Ramos (cell line): Measurements from ENCODE around the gene TICAM1.
"Not testable (repeated sequence)": the region's sequence is repeated elsewhere in the genome, so short reads cannot be mapped to it uniquely, and the experiment has no call there.

Experiments
- in situ Hi-C: fragments of 300-500 bp; cut with MboI; formaldehyde crosslinking; loops from one replicate; pipeline ENCODE4 v1.14.3; 2022; ENCODE audit warnings: low sequenced_read_pairs; ENCODE audit not compliant: unreplicated experiment

The TICAM1 gene

DNA sequence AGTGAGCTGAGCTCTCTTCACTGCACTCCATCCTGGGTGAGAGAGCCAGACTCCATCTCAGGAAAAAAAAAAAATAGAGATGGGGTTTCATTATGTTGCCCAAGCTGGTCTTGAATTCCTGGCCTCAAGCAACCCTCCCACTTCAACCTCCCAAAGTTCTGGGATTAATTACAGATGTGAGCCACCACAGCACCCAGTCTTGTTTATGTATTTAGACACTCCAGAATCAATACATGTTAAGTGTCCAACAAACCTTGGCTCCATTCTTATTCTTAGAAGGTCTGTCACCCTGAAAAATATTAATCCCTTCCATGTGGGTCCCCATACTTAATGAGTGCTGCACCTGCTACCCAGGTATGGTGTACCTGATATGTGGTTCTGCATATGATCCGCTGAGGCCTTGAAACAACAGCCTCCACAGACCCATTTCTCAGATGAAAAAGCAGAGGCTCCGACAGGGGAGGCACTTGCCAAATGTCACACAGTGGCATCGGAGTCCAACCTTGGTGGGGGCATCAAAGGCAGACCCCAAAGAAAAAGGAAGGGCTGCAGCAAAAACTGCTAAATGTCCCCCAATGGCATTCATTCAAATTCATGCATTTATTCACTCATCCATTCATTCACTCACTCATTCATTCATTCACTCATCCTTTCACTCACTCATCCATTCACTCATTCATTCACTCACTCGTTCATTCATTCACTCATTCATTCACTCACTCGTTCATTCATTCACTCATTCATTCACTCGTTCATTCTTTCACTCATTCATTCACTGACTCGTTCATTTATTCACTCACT is 16.7 kb downstream of the TICAM1 start:
- in situ Hi-C loops: loop anchor here (5.0 to 10.0 kb wide), 2 partner anchors 42 to 100 kb away; no protein-coding TSS in a partner anchor

DNA sequence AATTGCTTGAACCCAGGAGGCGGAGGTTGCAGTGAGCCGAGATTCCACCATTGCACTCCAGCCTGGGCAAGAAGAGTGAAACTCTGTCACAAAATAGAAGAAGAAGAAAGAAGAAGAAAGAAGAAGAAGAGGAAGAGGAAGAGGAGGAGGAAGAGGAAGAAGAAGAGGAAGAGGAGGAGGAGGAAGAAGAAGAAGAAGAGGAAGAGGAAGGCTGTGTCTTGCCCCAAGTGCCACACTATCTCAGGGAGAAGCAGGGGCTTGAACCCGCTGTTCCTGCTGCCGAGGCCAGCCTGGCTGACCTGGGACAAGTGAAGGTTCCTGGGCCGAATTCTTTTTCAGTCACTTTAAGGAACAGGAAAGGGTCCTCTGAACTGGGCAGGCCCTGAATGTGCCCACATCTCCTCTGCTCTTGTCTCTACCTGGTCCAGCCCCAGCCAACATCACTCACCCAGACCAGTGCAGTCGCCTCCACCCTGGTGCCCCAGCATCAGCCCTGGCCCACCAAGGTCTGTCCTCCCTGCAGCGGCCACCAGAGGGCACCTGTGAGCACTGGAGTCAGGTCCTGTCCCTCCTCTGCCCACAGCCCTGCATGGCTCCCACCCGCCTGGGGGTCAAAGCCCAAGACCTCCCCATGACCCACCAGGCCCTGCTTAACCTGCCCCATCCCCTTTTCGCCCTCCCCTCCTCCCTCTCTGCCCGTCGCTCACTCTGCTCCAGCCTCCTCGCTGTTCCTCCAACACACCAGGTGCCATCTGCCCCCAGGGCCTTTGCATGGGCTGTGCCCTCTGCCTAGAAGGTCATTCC is 20.0 kb downstream of the TICAM1 start:
- in situ Hi-C loops: loop anchor here (5.0 to 10.0 kb wide), 2 partner anchors 46 to 103 kb away; no protein-coding TSS in a partner anchor

DNA sequence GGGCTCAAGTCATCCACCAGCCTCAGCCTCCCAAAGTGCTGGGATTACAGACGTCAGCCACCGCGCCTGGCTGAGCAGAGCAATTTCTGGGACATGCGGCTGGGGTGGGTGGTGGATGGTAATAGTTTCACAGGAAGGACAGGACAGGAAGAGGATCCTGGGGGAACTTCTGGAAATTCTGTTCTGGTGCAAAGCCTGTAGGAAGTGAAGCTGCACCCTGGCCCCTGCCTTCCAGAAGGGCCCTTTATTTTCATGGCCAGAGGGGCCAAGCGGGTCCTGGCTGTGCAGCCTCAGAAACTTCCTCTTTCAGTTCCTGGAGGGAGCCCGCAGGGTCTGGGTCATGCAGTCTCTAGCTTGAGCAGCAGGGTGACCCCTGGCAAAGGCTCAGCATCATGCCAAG is 24.3 kb downstream of the TICAM1 start:
- in situ Hi-C loops: loop anchor here (5.0 to 10.0 kb wide), 2 partner anchors 225 to 232 kb away; no protein-coding TSS in a partner anchor

DNA sequence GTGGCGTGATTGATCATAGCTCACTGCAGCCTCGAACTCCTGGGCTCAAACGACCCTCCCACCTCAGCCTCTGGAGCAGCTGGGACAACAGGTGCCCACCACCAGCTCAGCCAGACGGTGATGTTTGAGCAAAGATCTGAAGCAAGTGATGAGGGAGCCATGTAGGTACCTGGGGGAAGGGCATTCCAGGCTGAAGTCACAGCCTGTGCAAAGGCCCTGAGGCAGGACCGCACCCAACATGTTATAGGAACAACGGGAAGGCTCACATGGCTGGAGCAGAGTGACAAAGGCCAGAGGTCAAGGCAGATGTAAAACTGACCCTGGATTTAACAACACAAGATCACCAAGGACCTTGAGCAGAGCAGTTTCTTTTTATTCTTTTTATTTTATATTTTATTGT is 25.1 kb downstream of the TICAM1 start:
- in situ Hi-C loops: loop anchor here (5.0 to 10.0 kb wide), 2 partner anchors 226 to 232 kb away; no protein-coding TSS in a partner anchor

DNA sequence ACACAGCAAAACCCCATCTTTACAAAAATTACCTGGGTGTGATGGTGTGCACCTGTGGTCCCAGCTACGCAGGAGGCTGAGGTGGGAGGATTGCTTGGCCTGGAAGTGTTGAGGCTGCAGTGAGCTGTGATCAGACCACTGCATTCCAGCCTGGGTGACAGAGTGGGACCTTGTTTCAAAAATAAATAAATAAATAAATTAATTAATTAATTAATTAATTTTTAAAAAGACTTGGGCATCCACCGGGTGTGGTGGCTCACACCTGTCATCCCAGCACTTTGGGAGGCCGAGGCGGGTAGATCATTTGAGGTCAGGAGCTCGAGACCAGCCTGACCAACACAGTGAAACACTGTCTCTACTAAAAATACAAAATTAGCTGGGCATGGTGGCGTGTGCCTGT is 26.4 kb downstream of the TICAM1 start:
- in situ Hi-C loops: loop anchor here (5.0 to 10.0 kb wide), 2 partner anchors 227 to 230 kb away; no protein-coding TSS in a partner anchor

DNA sequence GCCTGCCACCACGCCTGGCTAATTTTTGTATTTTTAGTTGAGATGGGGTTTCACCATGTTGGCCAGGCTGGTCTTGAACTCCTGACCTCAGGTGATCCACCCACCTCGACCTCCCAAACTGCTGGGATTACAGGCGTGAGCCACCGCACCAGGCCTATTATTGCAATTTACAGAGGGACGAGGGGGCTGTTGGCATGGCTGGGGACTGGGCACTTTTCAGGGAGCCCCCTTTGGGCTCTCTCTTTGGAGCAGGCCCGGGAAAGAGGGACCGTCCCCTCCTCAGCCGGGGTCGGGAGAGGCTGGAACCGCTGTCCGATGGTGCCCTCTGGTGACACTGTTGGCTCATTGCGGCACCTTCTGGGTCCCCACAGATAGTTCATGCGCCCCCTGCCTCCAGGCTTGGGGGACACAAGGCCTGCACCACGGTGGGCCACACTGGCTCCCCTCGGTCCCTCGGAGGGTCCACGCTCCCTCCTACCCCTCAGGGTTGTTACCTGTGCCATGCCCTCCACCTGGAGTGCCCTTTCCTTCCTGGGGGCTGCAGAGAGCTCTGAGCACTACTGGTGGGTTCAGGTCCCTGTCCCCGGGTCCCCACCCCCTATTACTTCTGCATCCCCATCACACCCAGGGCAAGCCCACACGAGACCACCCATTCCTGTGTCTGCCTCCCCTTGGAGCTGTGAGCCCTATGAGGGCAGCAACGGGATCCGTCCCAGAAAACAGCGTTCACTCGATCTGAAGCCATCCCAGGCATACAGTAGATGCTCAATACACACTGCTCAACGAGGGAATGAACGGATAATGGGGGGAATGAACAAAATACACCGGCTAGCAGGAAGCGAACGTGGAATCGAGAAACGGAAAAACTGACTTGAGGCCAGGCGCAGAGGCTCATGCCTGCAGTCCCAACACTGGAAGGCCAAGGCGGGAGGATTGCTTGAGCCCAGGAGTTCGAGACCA is 27.5 kb downstream of the TICAM1 start:
- in situ Hi-C loops: loop anchor here (5.0 to 10.0 kb wide), 2 partner anchors 72 to 229 kb away; no protein-coding TSS in a partner anchor

DNA sequence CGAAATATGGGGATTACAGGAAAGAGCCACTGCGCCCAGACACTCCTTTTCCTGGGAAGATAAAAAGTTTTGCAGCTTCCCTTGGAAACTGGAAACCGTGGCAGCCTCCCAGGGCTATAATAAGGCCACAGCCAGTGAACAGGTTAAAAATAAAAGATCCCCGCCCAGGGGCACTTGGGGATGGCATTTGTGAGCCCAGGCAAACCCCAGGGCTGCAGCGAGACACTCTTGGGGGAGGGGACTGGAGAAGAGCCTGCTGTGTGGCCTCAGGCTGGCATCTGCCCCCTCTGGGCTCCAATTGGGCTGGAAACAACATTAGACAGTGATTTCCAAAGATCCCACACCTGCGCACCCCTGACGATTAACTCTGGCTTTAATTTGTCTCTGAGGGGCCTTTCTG is 28.8 kb downstream of the TICAM1 start:
- in situ Hi-C loops: loop anchor here (5.0 to 10.0 kb wide), 2 partner anchors 70 to 228 kb away; no protein-coding TSS in a partner anchor

DNA sequence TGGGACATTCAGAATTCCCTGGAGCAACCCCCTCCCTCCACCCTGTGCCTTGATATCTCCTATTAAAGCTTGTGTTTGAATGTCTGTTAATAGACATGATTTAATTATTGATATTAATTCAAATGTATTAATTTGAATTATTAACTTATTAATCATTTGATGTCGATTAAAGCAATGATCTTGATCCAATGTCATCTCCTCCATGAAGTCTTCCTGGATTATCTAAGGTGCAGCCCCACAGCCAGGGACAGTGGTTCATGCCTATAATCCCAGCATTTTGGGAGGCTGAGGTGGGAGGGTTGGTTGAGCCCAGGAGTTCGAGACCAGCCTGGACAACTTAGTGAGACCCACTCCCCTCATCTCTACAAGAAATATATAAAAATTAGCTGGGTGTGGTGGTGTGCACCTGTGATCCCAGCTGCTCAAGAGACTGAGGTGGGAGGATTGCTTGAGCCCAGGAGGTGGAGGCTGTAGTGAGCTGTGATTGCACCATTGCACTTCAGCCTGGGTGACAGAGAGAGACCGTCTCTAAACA is 30.4 kb downstream of the TICAM1 start:
- in situ Hi-C loops: loop anchor here (5.0 to 10.0 kb wide), 2 partner anchors 69 to 226 kb away; no protein-coding TSS in a partner anchor

DNA sequence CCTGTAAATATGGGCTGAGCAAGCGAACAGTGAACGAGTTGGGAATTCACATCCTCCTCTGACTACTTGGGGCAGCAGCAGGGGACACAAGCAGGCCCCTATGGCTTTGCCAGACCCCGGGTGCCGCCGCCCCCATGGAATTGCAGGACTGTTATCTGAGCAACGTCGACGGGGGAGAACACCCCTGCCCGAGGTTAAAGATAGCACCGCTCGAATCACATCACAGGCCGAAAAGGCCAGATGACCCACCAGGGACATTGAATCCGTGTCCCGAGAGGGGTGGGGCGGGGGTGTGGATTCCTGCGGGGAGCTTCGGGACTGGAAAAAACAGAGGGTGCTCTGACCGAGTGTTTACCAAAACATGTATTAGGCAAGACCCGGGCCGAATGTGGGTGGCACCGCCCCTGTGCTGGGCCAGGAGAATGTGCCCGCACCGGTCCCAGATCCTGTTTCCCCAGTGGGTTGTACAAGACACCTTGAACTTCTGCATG is 30.9 kb downstream of the TICAM1 start:
- in situ Hi-C loops: loop anchor here (5.0 to 10.0 kb wide), 2 partner anchors 68 to 226 kb away; no protein-coding TSS in a partner anchor

DNA sequence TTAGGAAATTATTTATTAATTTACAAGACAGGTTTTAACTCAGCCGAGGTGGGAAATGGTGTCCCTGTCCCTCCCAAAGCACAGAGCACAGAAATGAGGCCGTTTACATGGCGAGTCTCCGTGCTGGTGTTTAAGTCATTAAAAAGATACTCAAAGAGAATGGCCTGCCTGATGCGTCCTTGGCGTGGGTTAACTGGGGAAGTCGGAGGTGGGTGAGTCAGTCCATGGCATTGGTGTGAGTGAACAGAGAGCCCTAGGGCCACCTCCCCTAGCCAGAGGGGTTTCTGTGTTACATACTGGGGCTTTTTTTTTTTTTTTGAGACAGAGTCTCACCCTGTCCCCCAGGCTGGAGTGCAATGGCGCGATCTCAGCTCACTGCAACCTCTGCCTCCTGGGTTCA is 36.1 kb downstream of the TICAM1 start:
- in situ Hi-C loops: no loop called here

DNA sequence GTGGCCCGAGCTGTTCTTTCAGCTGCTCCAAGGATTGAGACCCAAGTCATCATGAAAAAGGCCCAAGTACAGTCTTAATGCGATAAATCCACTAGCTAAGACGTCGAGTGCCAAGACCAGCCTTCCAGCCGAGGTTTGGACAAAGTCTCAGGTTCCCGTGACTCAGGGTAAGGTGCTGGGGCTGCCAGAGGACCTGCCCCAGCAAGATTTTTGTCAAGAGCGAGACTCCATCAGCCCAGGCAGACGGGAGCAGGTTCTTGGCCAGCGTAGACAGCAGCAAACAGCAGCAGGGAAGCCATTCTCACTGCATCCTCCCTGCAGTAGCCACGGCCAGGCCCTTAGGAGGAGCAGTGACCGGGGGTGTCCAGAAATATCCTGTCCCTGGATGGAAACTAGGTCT is 36.5 kb downstream of the TICAM1 start:
- in situ Hi-C loops: no loop called here

DNA sequence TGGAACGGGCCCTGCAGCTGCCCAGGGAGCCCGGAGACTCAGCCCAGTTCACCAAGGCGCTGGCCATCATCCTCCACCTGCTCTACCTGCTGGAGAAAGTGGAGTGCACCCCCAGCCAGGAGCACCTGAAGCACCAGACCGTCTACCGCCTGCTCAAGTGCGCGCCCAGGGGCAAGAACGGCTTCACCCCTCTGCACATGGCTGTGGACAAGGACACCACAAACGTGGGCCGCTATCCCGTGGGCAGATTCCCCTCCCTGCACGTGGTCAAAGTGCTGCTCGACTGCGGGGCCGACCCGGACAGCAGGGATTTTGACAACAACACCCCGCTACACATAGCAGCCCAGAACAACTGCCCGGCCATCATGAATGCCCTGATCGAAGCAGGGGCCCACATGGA is 38.2 kb downstream of the TICAM1 start:
- in situ Hi-C loops: not testable (repeated sequence)

DNA sequence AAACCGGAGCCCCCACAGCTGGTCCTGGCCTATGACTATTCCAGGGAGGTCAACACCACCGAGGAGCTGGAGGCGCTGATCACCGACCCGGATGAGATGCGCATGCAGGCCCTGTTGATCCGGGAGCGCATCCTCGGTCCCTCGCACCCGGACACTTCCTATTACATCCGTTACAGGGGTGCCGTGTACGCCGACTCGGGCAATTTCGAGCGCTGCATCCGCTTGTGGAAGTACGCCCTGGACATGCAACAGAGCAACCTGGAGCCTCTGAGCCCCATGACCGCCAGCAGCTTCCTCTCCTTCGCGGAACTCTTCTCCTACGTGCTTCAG is 38.7 kb downstream of the TICAM1 start:
- in situ Hi-C loops: not testable (repeated sequence)

DNA sequence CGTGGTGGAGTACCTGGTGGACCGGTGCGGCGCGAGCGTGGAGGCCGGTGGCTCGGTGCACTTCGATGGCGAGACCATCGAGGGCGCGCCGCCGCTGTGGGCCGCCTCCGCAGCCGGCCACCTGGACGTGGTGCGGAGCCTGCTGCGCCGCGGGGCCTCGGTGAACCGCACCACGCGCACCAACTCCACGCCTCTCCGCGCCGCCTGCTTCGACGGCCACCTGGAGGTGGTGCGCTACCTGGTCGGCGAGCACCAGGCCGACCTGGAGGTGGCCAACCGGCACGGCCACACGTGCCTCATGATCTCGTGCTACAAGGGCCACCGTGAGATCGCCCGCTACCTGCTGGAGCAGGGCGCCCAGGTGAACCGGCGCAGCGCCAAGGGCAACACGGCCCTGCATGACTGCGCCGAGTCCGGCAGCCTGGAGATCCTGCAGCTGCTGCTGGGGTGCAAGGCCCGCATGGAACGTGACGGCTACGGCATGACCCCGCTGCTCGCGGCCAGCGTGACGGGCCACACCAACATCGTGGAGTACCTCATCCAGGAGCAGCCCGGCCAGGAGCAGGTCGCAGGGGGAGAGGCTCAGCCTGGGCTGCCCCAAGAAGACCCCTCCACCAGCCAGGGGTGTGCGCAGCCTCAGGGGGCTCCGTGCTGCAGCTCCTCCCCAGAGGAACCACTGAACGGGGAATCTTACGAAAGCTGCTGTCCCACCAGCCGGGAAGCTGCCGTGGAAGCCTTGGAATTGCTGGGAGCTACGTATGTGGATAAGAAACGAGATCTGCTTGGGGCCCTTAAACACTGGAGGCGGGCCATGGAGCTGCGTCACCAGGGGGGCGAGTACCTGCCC is 39.3 kb downstream of the TICAM1 start:
- in situ Hi-C loops: not testable (repeated sequence)

DNA sequence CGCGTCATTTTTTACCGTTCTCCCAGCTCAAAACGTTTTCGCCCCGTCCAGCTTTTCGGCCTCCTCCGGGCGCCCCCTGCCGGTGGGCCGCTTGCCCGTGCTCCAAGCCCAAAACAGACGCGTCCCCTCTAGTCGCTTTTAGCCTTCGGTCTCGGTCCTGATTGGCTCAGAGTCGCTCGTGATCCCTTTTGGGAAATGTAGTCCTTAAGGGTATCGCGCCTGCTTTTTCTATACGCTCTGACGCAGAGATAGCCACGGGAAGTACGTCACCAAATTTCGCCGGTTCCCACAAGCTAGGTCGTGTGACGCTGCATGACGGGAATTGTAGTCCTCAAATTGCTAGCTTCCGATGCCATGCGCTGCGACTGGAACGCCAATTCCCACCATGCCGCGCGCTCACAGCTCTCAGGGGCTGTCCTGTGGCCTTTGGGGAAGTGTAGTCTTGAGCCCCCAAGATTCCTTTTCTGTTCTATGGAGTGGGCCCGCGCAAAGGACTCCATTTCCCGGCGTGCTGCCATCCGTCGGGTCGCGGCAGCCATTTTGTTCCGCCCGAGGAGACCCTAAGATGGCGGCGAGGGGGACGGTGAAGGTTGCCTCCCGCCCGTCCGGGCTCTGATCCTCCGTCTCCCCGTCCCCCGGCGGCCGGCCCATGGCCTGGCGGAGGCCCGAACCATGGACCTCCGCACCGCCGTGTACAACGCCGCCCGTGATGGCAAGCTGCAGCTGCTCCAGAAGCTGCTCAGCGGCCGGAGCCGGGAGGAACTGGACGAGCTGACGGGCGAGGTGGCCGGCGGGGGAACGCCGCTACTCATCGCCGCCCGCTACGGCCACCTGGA is 40.1 kb downstream of the TICAM1 start, which contains the start of gene FEM1A:
FEM1A (plus strand) TSS at position 552 of the 836 bp plus-strand sequence; CDS start at position 673, 121 bp downstream.
- in situ Hi-C loops: no loop called here

DNA sequence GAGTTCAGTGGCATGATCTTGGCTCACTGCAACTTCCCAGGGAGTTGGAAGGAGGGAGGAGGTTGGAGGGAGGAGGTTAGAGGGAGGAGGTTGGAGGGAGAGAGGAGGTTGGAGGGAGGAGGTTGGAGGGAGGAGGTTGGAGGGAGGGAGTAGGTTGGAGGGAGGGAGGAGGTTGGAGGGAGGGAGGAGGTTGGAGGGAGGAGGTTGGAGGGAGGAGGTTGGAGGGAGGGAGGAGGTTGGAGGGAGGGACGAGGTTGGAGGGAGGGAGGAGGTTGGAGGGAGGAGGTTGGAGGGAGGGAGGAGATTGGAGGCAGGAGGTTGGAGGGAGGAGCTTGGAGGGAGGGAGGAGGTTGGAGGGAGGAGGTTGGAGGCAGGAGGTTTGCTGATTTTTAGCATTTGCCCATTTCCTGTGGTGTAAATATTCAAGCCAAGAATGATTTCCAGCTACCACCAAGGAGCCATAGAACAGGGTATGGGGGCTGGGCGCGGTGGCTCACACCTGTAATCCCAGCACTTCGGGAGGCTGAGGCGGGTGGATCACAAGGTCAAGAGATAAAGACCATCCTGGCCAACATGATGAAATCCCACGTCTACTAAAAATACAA is 45.0 kb downstream of the TICAM1 start:
- in situ Hi-C loops: not testable (repeated sequence)

DNA sequence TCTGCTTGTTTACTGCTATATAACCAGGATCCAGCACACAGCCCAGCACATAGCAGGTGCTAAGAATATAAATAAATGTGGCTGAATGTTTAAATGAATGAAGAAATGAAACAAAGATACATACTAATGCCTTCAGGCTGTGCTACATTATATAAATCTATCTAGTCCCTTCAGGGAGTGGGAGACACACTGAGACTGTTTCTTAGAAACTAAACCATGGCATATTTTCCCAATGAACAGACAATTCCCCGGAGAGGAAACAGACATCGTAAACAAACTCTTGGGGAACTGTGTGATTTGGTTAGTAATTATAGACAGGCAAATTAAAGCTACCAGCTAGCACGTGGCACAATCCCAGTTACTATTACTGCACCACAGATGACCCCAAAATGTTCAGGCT is 49.7 kb downstream of the TICAM1 start:
- in situ Hi-C loops: no loop called here
